CD4-positive, alpha-beta T cell treated with Interleukin-1 beta for 1 hour (primary cell): ENCODE measurements around the gene COX5A.
"Not testable (repeated sequence)": the region's sequence is repeated elsewhere in the genome, so short reads cannot be mapped to it uniquely, and the experiment has no call there.

ENCODE experiments used
- DNase-seq, 2 donors: peaks; one replicate each; pipeline ENCODE4 v3.0.0-alpha.2; 2020 to 2022

COX5A gene

GRCh38 chr15:74896316-74896715, 41.6 kb downstream of the COX5A start:
- DNase-seq = no peak

- no peak for DNase-seq
Measured at GRCh38 chr15:74895830-74896229, 42.0 kb downstream of the COX5A start.

- DNase-seq = not testable (repeated sequence)
Measured at GRCh38 chr15:74894383-74894782, 43.5 kb downstream of the COX5A start.

DNA sequence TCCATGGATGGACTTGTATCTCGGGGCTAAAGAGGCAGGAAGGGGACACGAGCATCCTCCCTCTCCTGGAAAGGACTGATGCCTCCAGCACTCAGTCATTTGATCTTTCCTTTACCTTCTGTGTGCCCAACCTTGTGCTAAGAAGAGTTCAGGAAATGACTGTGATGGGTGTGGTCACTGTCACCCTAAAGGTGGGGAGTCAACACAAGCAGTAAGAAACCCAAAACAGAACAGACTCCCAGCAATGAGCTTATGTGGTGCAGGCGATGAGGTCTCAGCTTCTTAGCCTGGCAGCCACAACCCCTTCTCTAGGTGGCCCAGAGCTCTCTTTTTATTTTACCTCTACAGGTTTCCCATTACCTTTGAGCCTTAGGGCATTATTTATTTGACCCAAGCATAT, 44.2 kb downstream of the COX5A start:
- peak; percentile 51 to 70 for DNase-seq

- no peak for DNase-seq
Measured at GRCh38 chr15:74892931-74893330, 44.9 kb downstream of the COX5A start.

- no peak for DNase-seq
Measured at GRCh38 chr15:74892313-74892712, 45.6 kb downstream of the COX5A start.

- DNase-seq = no peak
Measured at GRCh38 chr15:74891469-74891868, 46.4 kb downstream of the COX5A start.

DNA sequence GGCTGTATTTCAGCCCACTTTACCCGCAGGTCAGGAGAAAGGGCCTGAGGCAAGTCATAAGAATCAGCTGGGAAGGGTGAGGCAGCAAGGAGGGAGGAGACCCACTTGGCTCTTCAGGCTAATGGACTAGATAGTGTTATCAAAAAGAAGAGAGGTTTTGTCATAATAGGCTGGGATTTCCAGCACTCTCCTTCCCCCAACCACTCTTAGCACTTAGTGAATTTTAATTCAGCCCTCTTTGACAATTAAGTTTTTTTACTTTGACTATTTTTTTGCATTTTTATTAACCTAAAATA, 47.3 kb downstream of the COX5A start:
- no peak for DNase-seq

DNA sequence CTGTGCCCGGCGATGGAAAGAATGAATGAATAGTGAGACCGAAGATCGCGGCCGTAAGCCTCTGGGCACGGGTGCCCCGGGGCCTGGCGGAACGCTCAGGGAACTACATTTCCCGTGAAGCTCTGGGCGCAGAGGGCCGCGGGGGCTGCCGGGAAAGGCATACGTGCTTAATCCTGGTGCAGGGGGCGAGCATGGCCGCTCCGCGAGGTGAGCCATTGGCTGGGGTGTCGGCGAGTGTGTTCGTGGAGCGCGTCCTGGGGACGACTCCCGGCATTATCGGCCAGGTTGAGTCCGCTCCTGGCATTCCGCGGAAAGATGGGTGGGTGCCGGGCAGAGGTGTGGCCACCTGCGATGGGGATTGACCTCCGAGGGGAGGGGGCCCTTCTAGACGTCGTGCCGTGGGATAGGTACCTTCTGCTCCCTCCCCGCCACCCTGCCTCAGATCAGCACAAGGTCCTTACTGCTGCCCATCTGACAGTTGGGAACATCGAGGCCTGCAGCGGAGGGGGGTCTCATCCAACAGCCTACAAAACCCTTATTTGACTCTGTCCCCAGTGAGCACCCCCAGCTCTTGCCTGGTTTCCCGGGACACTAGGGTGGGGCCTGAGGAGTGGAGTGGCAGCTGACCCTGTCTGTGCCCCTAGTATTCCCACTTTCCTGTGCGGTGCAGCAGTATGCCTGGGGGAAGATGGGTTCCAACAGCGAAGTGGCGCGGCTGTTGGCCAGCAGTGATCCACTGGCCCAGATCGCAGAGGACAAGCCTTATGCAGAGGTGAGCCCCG, 47.8 kb downstream of the COX5A start, which contains the start of gene MPI:
Gene MPI, plus strand, starts transcription at position 160 of the 782 bp plus-strand sequence. Its CDS starts 32 bp downstream, at position 192.
- peak; percentile 84 to 87 for DNase-seq

DNA sequence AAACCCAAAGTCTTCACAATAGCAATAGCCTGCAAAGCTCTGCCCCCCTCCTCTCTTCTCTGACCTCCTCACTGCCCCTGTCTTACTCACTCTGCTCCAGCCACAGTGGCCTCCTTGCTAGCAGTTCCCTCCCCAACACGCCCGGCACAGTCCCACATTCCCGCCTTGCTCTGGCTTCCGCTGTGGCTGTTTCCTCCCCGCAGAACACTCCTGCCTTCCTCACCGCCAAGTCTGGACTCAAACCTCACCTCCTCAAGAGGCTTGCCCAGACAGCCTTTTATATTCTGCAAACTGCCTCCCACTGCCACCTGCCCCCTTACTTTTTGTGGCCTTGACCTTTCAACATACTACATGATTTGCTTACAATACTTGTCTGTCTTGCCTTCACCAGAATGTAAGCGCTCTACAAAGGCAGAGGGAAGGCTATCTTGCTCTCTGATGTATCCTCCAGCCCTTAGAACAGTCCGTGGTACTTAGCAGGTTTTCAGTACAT, 48.4 kb downstream of the COX5A start:
- no peak for DNase-seq

GRCh38 chr15:74888716-74889115, 49.2 kb downstream of the COX5A start:
- DNase-seq = no peak

GRCh38 chr15:74887537-74888193, 50.2 kb downstream of the COX5A start:
- not testable (repeated sequence) for DNase-seq

- DNase-seq = no peak
Measured at GRCh38 chr15:74885461-74885860, 52.4 kb downstream of the COX5A start.

GRCh38 chr15:74884428-74885223, 53.2 kb downstream of the COX5A start:
- no peak for DNase-seq

DNA sequence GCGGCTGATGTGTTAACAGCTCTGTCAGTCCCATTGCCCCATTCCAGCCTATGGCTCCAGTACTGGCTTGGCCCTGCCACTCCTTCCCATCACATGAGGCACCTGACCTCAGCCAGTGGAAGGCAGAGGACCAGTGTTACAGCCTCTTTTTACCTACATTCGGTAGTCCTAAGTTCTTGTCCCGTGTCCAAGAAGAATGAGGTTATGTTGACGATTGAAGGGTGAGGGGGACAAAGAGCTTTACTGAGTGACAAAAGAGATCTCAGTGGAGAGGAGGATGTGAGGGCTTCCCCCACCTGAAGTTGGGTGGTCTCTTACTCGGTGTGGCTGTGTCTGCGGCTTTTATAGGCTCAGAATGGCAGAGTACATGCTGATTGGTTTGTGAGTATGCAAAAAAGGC, 55.3 kb downstream of the COX5A start:
- no peak for DNase-seq

DNA sequence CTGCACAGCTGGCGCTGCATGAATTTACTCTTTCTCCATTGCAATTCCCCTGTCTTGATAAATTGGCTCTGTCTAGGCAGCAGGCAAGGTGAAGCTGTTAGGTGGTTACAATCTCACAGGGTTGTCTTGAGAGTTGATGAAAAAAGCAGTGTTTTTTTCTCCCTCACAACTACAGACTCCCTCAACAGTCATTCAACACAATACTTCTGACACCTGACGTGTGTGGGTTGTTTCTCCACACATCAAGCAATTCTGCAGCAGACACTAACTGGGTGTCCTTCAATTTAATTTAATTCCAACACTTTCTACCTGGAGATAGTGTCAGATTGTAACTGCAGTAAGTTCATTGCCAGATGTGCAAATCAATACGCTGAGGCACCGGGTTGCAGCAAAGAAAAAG, 59.6 kb downstream of the COX5A start:
- no peak for DNase-seq

- DNase-seq = peak in 1 of 2 donors; percentile 24
Measured at GRCh38 chr15:74873756-74874424, 64.0 kb downstream of the COX5A start.

DNA sequence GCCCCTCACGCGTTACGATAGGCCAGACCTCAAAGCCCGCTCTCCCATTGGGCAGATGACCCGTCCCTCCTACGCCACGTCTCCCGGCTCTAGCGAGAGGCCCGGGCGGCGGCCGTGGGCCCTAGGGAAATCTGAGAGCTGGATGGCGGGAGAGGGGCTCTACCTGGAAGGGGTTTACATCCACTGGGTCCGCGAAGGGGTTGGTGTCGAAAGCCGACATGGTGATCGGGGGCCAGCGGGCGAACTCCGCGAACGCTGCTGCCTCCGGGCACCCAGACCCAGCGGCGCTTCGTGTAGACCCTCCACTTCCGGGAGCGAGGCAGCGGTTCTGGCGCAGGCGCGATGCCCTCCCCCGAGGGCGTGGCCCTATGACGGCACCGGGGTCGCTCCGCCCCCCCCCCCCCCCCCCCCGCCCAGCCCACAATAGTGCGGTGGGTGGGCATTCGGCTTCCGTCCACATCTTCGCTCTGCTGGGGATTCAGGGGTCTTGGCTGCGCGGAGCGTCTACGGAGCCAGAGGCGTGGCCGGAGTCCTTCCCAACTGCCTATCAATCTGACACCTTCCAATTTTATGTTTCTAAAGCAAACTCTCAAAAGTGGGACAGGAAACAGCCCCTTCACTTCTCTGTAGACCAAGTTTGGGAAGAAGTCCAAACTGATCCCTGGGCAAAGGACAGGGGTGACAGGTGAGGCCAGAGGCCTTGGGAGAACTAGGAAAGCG, 64.7 kb downstream of the COX5A start, which contains the start of gene SCAMP2:
Gene SCAMP2, minus strand, starts transcription at position 330 of the 720 bp plus-strand sequence. Its CDS starts 110 bp downstream, at position 220.
- DNase-seq = peak; percentile 91 to 93

- no peak for DNase-seq
Measured at GRCh38 chr15:74872702-74873035, 65.2 kb downstream of the COX5A start.

- DNase-seq = no peak
Measured at GRCh38 chr15:74870436-74871215, 67.2 kb downstream of the COX5A start.
